ENCODE data around the gene FAM200C. TPM values are rescaled to one million over a fixed set of nuclear protein-coding genes. Genes with fewer than 3 reads are reported as not detected.

The FAM200C gene
- total RNA-seq, 1 donor from 2014 or later: 4.3 TPM

- intact Hi-C loops (cut with micrococcal nuclease): no loop called here
- ATAC-seq (no peak), DNase-seq (no peak)
Measured at GRCh38 chr5:160371294-160371693, 28.6 kb downstream of the FAM200C start.

DNA sequence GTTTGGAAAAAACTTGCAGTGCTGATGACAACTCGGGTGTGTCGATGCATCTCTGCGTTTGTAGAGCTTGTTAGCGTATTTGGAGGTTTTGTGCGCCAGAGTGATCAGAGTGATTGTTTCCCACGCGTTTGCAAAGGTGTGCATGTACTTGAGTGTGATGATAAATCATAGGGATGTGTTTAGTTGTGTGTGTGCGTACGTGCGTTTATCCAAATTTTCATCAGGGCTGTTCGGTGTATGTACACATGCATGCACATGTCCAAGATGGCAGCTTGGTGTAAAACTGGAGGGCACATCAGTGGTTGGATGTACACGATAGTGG is 29.2 kb downstream of the FAM200C start:
- intact Hi-C loops (cut with micrococcal nuclease): no loop called here
- DNase-seq: no peak
- ATAC-seq: no peak

GRCh38 chr5:160369990-160370712 is 29.7 kb downstream of the FAM200C start, which contains the start of gene C1QTNF2:
TSS of gene C1QTNF2 (minus strand) at chr5:160370626. CDS start at chr5:160355011, 15,615 bp downstream.
- ATAC-seq (peak; percentile 91), DNase-seq (peak; percentile 77)
- intact Hi-C loops (cut with micrococcal nuclease): no loop called here

DNA sequence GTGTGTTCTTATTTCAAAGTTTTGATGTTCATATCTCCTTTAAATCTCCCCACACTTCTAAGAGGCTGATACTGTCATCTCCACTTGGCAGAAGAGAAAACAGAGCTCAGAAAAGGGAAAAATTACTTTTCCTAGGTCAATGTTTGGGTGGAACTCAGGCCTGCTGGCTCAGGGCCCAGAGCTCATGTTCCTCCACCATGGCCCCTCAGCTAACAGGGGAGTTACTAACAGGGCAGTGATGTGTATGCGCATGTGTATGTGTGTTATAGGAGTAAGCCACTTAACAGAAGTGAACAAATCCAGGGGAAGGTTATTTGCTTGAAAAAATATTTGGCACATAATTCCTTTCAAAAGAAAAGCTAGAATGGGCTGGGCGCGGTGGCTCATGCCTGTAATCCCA is 32.0 kb downstream of the FAM200C start:
- ATAC-seq (no peak), DNase-seq (no peak)
- intact Hi-C loops (cut with micrococcal nuclease): no loop called here

DNA sequence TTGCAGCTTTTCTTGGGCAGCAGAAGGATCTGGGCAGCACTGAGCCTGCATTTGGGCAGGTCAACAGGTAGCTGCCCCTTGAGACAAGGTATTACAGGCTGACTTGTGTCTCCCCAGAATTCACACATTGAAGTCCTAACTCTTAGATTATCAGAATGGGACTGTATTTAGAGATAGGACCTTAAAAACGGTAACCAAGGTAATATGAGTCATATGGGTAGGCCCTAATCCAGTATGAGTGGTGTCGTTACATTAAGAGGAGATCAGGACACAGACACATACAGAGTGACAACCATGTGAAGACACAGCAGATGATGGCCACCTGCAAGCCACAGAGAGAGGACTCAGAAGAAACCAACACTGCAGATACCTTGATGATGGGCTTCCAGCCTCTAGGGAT is 32.6 kb downstream of the FAM200C start:
- ATAC-seq (no peak), DNase-seq (no peak)
- intact Hi-C loops (cut with micrococcal nuclease): no loop called here

- intact Hi-C loops (cut with micrococcal nuclease): no loop called here
- no peak for ATAC-seq
- no peak for DNase-seq
Measured at GRCh38 chr5:160366230-160366629, 33.6 kb downstream of the FAM200C start.

DNA sequence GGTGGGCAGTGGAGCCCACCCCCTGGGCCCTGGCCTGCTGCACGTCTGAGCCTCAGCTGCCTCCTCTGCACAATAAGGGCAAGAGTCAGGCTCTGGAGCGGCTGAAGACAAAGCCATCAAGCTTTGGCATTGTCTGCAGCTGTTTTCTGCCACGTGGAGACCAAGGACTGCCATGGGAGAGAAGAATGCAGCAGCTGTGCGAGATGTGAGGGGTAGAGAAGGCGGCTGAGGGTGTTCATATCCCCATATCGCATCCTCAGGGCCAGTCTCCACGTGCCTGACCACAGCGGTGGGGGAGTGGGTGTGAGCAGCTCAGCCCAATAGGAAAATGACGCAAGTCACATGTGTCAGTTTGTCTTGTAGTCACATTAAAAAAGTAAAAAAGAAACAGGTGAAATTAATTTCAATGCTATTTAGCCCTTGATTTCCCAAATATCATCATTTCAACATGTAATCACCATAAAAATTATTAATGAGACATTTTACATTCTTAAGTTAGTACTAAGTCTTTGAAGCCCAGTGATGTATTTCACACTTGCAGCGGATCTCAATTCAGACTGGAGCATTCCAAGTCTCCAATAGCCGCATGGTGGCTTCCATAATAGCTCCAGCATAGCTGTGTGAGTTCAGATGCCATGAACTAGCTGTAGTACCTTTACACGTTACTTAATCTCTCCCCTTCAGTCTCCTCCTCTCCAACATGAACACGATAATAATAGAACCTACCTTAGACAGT is 36.0 kb downstream of the FAM200C start:
- ATAC-seq (peak; percentile 19), DNase-seq (no peak)
- intact Hi-C loops (cut with micrococcal nuclease): no loop called here

GRCh38 chr5:160363211-160363610 is 36.6 kb downstream of the FAM200C start:
- no peak for DNase-seq
- peak; percentile 40 for ATAC-seq
- intact Hi-C loops (cut with micrococcal nuclease): no loop called here

DNA sequence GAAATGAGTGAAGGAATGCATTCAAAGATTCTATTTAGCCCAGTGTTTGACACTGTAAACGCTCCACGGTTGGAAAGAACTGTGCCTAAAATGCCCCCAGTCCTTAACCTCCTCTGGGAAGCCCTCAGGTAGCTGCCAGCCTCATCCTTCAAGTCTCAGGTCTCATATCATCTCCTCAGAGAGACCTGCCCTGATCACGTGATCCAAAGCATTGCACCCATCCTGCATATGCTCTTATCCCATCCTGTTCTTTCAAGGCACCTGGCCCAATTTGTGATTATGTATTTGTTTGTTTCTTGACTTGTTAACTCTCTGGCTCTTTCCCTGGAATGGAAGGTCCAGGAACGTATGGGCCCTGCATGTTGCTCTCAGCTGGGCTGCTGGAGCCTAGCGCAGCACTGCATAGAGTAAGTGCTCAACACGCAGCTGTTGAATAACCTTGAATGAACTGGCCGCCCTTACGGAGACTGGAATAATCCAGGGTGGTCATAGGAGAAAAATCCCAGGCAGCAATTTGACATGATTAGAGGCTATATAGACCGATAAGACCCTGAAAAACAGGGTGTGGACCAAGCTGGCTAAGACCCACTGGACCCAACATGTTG is 38.1 kb downstream of the FAM200C start:
- ATAC-seq (no peak), DNase-seq (no peak)
- intact Hi-C loops (cut with micrococcal nuclease): no loop called here

DNA sequence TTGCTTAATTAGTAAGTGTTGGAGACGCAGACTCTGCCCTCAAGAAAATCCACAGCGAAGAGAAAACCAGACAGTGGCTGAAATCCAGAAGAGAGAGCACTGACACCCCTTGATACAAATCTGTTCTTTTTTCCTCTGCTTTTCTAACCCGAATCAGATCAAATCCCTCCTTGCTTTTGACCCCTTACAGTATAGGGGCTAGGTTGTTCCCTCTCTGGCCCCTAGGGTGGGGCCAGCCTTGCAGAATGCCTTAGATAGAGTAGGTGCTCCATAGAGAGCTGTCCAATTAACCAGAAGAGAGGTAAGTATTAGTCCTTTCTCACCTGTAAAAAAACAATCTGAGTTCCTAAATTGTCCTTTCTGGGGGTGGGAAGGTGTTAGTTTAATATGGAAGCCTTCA is 39.5 kb downstream of the FAM200C start:
- intact Hi-C loops (cut with micrococcal nuclease): no loop called here

DNA sequence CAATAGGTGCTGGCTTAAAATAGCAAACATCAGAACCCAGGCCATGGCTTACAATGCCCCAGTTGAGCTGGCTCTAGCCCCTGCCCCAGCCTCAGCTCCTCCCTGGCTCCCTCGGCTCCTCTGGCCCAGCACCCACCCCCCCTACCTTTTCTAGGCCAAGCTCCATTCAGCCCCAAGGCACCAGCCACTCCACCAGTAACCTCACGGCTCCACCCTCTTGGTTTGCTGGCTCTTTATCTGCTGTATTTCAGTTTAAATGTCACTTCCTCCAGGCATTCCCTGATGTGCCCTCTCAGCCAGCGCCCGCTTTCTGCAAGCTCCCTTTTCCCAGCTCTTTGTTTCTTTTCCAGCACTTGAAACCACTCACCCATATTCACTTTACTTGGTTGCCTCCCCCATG is 40.0 kb downstream of the FAM200C start:
- ATAC-seq: no peak
- no peak for DNase-seq
- intact Hi-C loops (cut with micrococcal nuclease): no loop called here

More for the DNA sequence above, 39.5 kb downstream of the FAM200C start:
- DNase-seq (no peak), ATAC-seq (no peak)

GRCh38 chr5:160359242-160359641 is 40.6 kb downstream of the FAM200C start:
- intact Hi-C loops (cut with micrococcal nuclease): no loop called here
- ATAC-seq: no peak
- DNase-seq: no peak

GRCh38 chr5:160357861-160358411 is 41.9 kb downstream of the FAM200C start:
- intact Hi-C loops (cut with micrococcal nuclease): no loop called here
- ATAC-seq (peak; percentile 87), DNase-seq (peak; percentile 59)

DNA sequence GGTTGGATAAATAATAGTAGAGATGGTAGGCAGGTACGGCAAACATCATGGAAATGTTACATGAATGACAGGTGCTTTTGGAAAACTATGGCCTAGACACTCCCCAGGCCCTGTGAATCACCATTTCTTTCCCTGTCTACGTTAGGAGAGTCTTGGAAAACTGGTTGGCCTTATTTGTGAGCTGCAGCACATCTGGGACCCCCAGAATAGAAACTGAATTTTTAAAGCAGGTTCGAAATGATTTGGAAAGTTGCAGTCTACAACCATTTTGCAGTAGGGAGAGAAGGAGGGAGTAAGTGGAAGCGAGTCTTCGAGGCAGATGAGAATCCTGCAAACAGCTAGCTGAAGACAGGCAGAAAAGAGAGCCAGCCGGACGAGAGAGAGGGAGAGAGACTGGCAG is 42.5 kb downstream of the FAM200C start:
- intact Hi-C loops (cut with micrococcal nuclease): no loop called here
- no peak for DNase-seq
- peak; percentile 13 for ATAC-seq

- no peak for ATAC-seq
- intact Hi-C loops (cut with micrococcal nuclease): no loop called here
- no peak for DNase-seq
Measured at GRCh38 chr5:160356550-160357347, 43.1 kb downstream of the FAM200C start.

DNA sequence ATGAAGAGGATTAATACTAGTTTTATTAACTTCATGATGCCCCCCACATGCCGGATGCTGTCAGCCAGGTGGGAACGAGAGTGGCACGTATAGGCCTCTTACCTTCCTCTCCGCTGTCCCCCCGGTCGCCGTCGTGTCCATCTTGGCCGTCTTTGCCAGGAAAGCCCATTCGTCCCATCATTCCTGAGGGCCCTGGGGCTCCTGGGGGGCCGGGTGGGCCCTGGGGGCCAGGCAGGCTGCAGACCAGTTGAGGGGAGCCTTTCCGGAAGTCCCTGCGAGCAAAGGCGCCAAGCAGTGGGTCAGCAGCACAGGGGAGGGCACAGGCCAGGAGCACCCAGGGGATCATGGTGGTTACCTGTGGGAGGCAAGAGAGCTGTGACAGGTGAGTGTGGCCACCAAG is 45.2 kb downstream of the FAM200C start:
- DNase-seq (no peak), ATAC-seq (no peak)
- intact Hi-C loops (cut with micrococcal nuclease): no loop called here

GRCh38 chr5:160353379-160353778 is 46.5 kb downstream of the FAM200C start:
- intact Hi-C loops (cut with micrococcal nuclease): no loop called here
- ATAC-seq (peak; percentile 60), DNase-seq (peak; percentile 64)

GRCh38 chr5:160352308-160352707 is 47.5 kb downstream of the FAM200C start:
- DNase-seq: no peak
- ATAC-seq: no peak
- intact Hi-C loops (cut with micrococcal nuclease): no loop called here

- ATAC-seq (no peak), DNase-seq (no peak)
- intact Hi-C loops (cut with micrococcal nuclease): loop anchor here (5.0 kb wide), 2 partner anchors 153 to 328 kb away; no protein-coding TSS in a partner anchor
Measured at GRCh38 chr5:160349935-160350303, 49.9 kb downstream of the FAM200C start.

Data from left ventricle myocardium superior (tissue), 1 donor.